ENCODE data around the gene MXRA8.

The MXRA8 gene

DNA sequence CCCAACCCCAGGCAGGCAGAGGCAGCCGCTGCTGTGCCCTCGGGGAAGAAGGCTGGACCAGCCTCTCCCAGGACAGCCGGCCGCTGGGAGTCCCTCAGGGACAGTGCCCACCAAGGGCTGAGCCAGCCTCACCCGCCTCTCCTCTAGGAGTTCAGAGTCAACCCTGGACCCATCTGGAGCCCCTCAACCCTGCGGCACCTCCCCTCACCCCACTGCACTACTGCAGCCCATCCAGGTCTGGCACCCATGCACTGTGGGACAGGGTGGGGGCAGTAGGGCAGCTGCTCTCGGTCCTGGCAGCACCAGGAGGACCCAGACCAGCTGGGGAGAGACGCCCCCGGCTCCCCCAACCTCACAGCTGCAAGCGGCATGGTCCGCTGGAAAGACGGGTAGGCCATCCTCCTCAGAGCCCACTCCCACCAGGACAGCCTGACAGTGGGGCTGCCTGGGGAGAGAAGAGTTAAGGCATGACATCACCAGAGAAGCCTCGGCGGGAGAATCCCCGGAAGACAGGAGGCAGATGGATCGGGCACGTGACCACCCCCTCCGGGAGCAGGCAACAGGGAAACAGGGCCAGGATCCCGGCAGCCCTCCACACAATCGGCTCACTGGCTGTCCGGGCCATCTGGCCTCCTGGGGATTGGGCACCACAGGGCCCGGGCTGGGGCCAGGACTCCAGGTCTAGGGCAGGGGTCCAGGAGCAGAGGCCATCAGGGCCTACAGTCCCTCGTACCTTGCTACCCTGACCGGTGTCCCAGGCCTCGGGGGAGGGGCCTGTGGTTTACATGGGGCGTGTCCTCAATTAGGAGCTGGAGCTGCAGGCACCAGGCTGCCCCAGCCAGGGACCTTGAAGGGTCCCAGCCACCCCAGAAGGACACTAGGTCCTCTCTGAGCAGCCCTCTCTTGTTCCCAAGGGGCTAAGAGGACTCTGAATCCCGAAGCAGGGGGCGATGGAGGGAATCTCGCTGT is 53.7 kb downstream of the MXRA8 start:
- H3K36me3 ChIP-seq, result peaks cover 2% of the 10 kb centered on the region; the same call in 1 of the 2 replicates
- no peak for TF ChIP-seq Cebpa-rat (IDR thresholded peaks at IDR 0.05)
- H3K9me3 ChIP-seq, result no peaks in the 10 kb centered on the region
- H3K4me3 ChIP-seq, result peak overlapping the region; percentile 97
- peaks cover 87% of the 10 kb centered on the region for H4K20me1 ChIP-seq
- H3K9ac ChIP-seq, result peak overlapping the region; percentile 93
- H3K27ac ChIP-seq, result peak overlapping the region; percentile 74
- peaks cover 55% of the 10 kb centered on the region for H3K4me1 ChIP-seq
- H3K27me3 ChIP-seq, result no peaks in the 10 kb centered on the region
- H3K4me2 ChIP-seq, result peak overlapping the region; percentile 99

DNA sequence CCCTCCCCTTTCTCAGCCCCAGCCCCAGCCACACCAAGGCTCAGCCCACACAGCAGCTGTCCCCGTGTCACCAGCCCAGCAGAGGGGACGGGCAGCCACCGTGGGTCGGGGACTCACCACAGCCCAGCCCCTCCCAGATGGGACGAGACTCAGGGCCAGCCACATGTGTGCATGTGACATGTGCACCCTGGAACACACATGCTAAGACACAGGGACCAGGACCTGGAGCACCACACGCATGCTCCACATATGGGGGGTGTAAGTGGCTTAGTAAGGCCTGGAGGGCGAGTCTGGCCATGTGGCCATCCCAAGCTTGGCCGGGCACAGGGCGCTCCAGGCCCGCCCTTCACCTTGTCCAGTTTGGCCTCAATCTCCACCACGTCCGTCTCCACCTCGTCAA is 54.6 kb downstream of the MXRA8 start:
- Histone ChIP-seq H3K27me3 (no peaks in the 10 kb centered on the region), H4K20me1 (peaks cover 88% of the 10 kb centered on the region), H3K4me2 (peak overlapping the region; percentile 99), H3K9ac (no peak overlapping the region), H3K4me3 (no peak overlapping the region), H3K36me3 (no peaks in the 10 kb centered on the region), H3K27ac (0 out of 2 replicates have a peak overlapping the region, but pooled peaks have one; percentile 6), H3K9me3 (no peaks in the 10 kb centered on the region), H3K4me1 (peaks cover 57% of the 10 kb centered on the region)
- TF ChIP-seq Cebpa-rat (IDR thresholded peaks at IDR 0.05), result no peak

GRCh38 chr1:1302951-1303509 is 55.3 kb downstream of the MXRA8 start:
- H3K4me2 ChIP-seq, result 0 out of 2 replicates have a peak overlapping the region, but pooled peaks have one; percentile 99
- H3K4me3 ChIP-seq, result no peak overlapping the region
- H3K4me1 ChIP-seq, result peaks cover 60% of the 10 kb centered on the region
- 0 out of 2 replicates have a peak overlapping the region, but pooled peaks have one; percentile 6 for H3K27ac ChIP-seq
- H3K36me3 ChIP-seq, result peaks cover under 1% of the 10 kb centered on the region; the same call in 1 of the 2 replicates
- peaks cover 92% of the 10 kb centered on the region for H4K20me1 ChIP-seq
- no peaks in the 10 kb centered on the region for H3K9me3 ChIP-seq
- H3K27me3 ChIP-seq, result no peaks in the 10 kb centered on the region
- no peak overlapping the region for H3K9ac ChIP-seq
- TF ChIP-seq Cebpa-rat (IDR thresholded peaks at IDR 0.05), result no peak

All from BLaER1 (cell line).